Karpas-422 (cell line): ENCODE results near the gene SV2B. TPM values are rescaled to one million over a fixed set of nuclear protein-coding genes. Genes with fewer than 3 reads are reported as not detected.
A peak's percentile ranks its signal among the peaks of the same experiment; 100 is the strongest.

Experiments used
- DNase-seq: peaks from one replicate; pipeline ENCODE4 v3.0.0-alpha.2; 2015
- H2AFZ ChIP-seq: fragments of 200-600 bp; sonication (generic); 2 replicates; pipeline ENCODE4 v1.6.1; 2014; ENCODE audit warnings: antibody characterized with exemption, low read length, mixed read lengths
- H3K27ac ChIP-seq: fragments of 200-600 bp; sonication (generic); 2 replicates; pipeline ENCODE4 v1.5.1; 2014; ENCODE audit warnings: mild to moderate bottlenecking, low read length, moderate library complexity
- H3K27me3 ChIP-seq: fragments of 200-600 bp; sonication (generic); 2 replicates; pipeline ENCODE4 v1.6.1; 2014; ENCODE audit warnings: low read length, mixed read lengths
- H3K36me3 ChIP-seq: fragments of 200-600 bp; sonication (generic); 2 replicates; pipeline ENCODE4 v1.6.1; 2014; ENCODE audit warnings: low read length, mixed read lengths; ENCODE audit not compliant: insufficient read depth
- H3K4me1 ChIP-seq: fragments of 200-600 bp; sonication (generic); 2 replicates; pipeline ENCODE4 v1.6.1; 2014; ENCODE audit warnings: mild to moderate bottlenecking, low read length, mixed read lengths
- H3K4me2 ChIP-seq: fragments of 200-600 bp; sonication (generic); 2 replicates; pipeline ENCODE4 v1.6.1; 2014; ENCODE audit warnings: low read length, low read depth, mild to moderate bottlenecking; ENCODE audit not compliant: poor library complexity, severe bottlenecking
- H3K4me3 ChIP-seq: fragments of 200-600 bp; sonication (generic); 2 replicates; pipeline ENCODE4 v1.5.1; 2014; ENCODE audit warnings: mild to moderate bottlenecking, antibody characterized with exemption, low read length, mixed read lengths
- H3K79me2 ChIP-seq: fragments of 200-600 bp; sonication (generic); 2 replicates; pipeline ENCODE4 v1.6.1; 2014; ENCODE audit warnings: mild to moderate bottlenecking, low read length, mixed read lengths
- H3K9ac ChIP-seq: fragments of 200-600 bp; sonication (generic); 2 replicates; pipeline ENCODE4 v1.6.0; 2014; ENCODE audit warnings: low read length
- H3K9me2 ChIP-seq: fragments of 200-600 bp; sonication (generic), shearing (Covaris generic); replicated peaks from 2 replicates; pipeline ENCODE4 v1.6.0; 2014; ENCODE audit warnings: mild to moderate bottlenecking, low read length, moderate library complexity; ENCODE audit not compliant: insufficient read depth
- H3K9me3 ChIP-seq: fragments of 300-700, 200-600 bp; sonication (generic); 2 replicates; pipeline ENCODE4 v1.6.1; 2014; ENCODE audit warnings: low read length, mixed read lengths
- H4K20me1 ChIP-seq: fragments of 200-600 bp; sonication (generic); 2 replicates; pipeline ENCODE4 v1.6.1; 2014; ENCODE audit warnings: mild to moderate bottlenecking, antibody characterized with exemption, low read length, low read depth; ENCODE audit not compliant: insufficient read depth
- total RNA-seq: library from RNA; depleted of rRNA; stranded (reverse); fragments of >200 nt; shearing (Covaris generic); gene quantifications from 2 replicates; pipeline ENCODE4 v1.2.3, GENCODE V29; 2014; ENCODE audit warnings: low replicate concordance

The SV2B gene
- total RNA-seq, 1 experiment from 2014 or later: 0.26 TPM

GRCh38 chr15:91264651-91265351 lies 164.7 kb downstream of the SV2B start:
- Histone ChIP-seq H3K4me3 (no peak overlapping the region), H3K4me2 (no peak overlapping the region), H3K79me2 (no peaks in the 10 kb centered on the region), H3K9me2 (no peaks in the 10 kb centered on the region), H3K27me3 (no peaks in the 10 kb centered on the region), H3K36me3 (no peaks in the 10 kb centered on the region), H4K20me1 (no peaks in the 10 kb centered on the region), H3K27ac (no peak overlapping the region), H3K9ac (no peak overlapping the region), H2AFZ (no peak overlapping the region), H3K4me1 (no peaks in the 10 kb centered on the region), H3K9me3 (no peaks in the 10 kb centered on the region)
- peak; percentile 43 for DNase-seq

DNA sequence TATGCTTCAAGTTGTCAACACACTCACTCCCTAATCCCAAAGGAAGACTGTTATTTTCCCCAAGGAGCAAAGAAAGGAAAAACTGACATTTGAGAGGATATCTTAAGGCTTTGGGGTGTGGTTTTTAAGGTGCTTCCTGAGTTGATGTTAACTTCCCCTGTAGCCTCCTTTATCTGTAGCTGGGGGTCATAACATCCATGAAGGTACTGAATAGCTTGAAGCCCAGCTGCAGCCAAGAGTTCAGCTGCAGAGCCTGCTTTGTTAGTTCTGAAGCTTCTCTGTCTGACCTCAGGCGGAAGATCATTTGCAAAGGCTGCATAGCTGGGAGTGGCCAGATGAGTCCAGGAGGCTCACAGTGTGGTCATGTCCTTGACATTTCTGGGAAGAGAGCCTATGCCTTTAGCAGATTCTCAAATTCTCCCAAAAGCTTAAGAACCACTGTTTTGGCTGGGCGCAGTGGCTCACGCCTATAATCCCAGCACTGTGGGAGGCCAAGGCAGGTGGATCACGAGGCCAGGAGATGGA lies 165.4 kb downstream of the SV2B start:
- no peak overlapping the region for H3K4me2 ChIP-seq
- H3K9ac ChIP-seq: no peak overlapping the region
- H3K4me1 ChIP-seq: no peaks in the 10 kb centered on the region
- no peaks in the 10 kb centered on the region for H3K79me2 ChIP-seq
- H3K9me2 ChIP-seq: no peaks in the 10 kb centered on the region
- H3K9me3 ChIP-seq: no peaks in the 10 kb centered on the region
- no peak overlapping the region for H2AFZ ChIP-seq
- no peaks in the 10 kb centered on the region for H3K36me3 ChIP-seq
- H3K27me3 ChIP-seq: no peaks in the 10 kb centered on the region
- no peak overlapping the region for H3K4me3 ChIP-seq
- DNase-seq: no peak
- no peak overlapping the region for H3K27ac ChIP-seq
- no peaks in the 10 kb centered on the region for H4K20me1 ChIP-seq

- Histone ChIP-seq H2AFZ (no peak overlapping the region), H3K27ac (no peak overlapping the region), H3K4me1 (peaks cover 10% of the 10 kb centered on the region), H3K4me3 (no peak overlapping the region), H3K36me3 (no peaks in the 10 kb centered on the region), H3K27me3 (no peaks in the 10 kb centered on the region), H3K9me2 (no peaks in the 10 kb centered on the region), H3K4me2 (no peak overlapping the region), H3K9me3 (no peaks in the 10 kb centered on the region), H3K9ac (no peak overlapping the region), H4K20me1 (no peaks in the 10 kb centered on the region), H3K79me2 (no peaks in the 10 kb centered on the region)
- DNase-seq: peak; percentile 68
These were observed 168.5 kb downstream of the SV2B start for GRCh38 chr15:91268510-91268909.

DNA sequence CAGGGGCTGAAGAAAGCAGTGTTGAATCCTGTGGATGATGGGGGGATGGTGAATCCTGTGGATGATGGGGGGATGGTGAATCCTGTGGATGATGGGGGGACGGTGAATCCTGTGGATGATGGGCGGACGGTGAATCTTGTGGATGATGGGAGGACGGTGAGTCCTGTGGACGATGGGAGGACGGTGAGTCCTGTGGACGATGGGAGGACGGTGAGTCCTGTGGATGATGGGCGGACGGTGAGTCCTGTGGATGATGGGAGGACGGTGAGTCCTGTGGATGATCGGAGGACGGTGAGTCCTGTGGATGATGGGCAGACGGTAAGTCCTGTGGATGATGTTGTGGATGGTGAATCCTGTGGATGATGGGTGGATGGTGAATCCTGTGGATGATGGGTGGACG lies 170.7 kb downstream of the SV2B start:
- peaks cover 10% of the 10 kb centered on the region for H3K4me1 ChIP-seq
- no peak overlapping the region for H3K9ac ChIP-seq
- no peaks in the 10 kb centered on the region for H3K36me3 ChIP-seq
- H4K20me1 ChIP-seq: no peaks in the 10 kb centered on the region
- no peaks in the 10 kb centered on the region for H3K79me2 ChIP-seq
- no peak overlapping the region for H2AFZ ChIP-seq
- no peak overlapping the region for H3K4me2 ChIP-seq
- no peaks in the 10 kb centered on the region for H3K9me3 ChIP-seq
- no peak overlapping the region for H3K4me3 ChIP-seq
- no peak for DNase-seq
- H3K9me2 ChIP-seq: no peaks in the 10 kb centered on the region
- no peaks in the 10 kb centered on the region for H3K27me3 ChIP-seq
- H3K27ac ChIP-seq: no peak overlapping the region

DNA sequence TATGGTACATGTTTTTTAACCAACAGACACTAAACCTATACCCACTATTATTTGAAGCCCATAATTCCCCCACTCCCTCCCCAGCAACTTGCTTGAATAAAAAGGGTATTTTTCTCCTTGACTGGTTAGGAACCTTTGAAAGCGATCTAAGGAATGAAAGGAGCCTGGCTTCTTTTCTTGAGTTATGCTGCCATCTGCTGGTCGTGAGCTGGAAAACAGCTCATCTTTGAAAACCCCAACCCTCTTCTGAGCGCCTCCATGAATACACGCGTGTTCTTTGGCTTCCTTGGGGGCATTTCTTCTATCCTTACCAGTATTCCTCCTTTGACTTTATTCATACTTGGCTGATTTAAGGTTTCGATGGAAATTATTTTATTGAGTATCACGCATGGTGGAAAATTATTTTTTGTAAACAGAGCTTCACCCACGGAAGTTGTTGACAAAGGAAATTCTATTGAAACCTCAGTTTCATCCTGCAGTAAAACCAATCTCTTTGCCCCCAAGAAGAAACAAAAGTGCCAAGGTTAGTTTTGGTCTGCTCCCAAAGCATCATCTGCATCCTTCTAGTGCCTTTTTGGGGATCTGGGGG lies 171.6 kb downstream of the SV2B start:
- DNase-seq: peak; percentile 91
- H3K27ac ChIP-seq: no peak overlapping the region

DNA sequence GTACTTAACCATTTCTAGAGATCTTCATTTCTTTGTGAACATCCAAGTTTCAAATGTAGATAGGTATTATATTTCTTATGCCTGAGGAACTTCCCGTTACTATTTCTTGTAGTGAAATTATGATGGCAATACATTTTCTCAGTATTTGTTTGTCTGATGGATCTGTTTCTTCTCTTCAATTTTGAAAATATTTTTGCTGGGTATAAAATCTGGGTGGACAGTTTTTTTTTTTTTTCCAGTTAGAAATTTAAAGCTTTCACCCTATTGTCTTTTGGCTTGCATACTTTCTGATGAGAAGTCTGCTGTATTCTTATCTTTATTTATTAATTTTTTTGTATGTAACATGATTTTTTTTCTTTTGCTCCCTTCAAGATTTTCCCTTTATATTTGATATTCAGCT lies 175.8 kb downstream of the SV2B start:
- H3K9ac ChIP-seq: no peak overlapping the region
- no peak overlapping the region for H3K4me2 ChIP-seq
- H3K4me3 ChIP-seq: no peak overlapping the region
- H2AFZ ChIP-seq: no peak overlapping the region
- H3K9me3 ChIP-seq: no peaks in the 10 kb centered on the region
- no peaks in the 10 kb centered on the region for H4K20me1 ChIP-seq
- peaks cover 10% of the 10 kb centered on the region for H3K4me1 ChIP-seq
- H3K79me2 ChIP-seq: no peaks in the 10 kb centered on the region
- no peak for DNase-seq
- no peak overlapping the region for H3K27ac ChIP-seq
- no peaks in the 10 kb centered on the region for H3K27me3 ChIP-seq
- H3K36me3 ChIP-seq: no peaks in the 10 kb centered on the region
- no peaks in the 10 kb centered on the region for H3K9me2 ChIP-seq

More for the DNA sequence above, 171.6 kb downstream of the SV2B start:
- Histone ChIP-seq H3K36me3 (no peaks in the 10 kb centered on the region), H3K79me2 (no peaks in the 10 kb centered on the region), H3K9me3 (no peaks in the 10 kb centered on the region), H3K4me1 (peaks cover 10% of the 10 kb centered on the region), H3K9ac (peak overlapping the region; percentile 17; the same call in 1 of the 2 replicates), H3K4me3 (no peak overlapping the region; the same call in 1 of the 2 replicates), H3K4me2 (peak overlapping the region; percentile 41), H3K9me2 (no peaks in the 10 kb centered on the region), H3K27me3 (no peaks in the 10 kb centered on the region), H4K20me1 (no peaks in the 10 kb centered on the region), H2AFZ (peak overlapping the region; percentile 70)

DNA sequence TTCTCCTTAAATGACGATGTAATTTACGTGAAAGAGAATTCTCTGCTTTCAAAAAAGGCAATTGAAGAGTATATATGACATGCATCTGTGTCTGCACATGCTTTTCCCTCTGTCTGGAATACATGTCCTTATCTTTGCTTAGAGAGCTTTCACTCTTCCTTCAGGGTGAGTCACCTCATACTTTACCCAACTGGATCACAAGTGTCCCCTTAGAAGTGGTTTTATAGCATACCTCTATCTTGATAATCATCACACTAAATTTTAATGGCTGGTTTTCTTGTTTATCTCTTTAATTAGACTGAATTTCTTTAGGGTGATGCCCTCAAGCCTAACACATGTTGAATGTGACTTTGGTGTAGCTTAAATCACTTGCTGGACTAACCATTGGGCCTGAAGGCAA lies 178.9 kb downstream of the SV2B start:
- Histone ChIP-seq H3K27me3 (no peaks in the 10 kb centered on the region), H3K79me2 (no peaks in the 10 kb centered on the region), H3K27ac (no peak overlapping the region), H3K9ac (no peak overlapping the region), H3K36me3 (no peaks in the 10 kb centered on the region), H3K9me2 (no peaks in the 10 kb centered on the region), H4K20me1 (no peaks in the 10 kb centered on the region), H3K4me3 (no peak overlapping the region), H3K9me3 (no peaks in the 10 kb centered on the region), H3K4me2 (no peak overlapping the region), H3K4me1 (no peaks in the 10 kb centered on the region), H2AFZ (no peak overlapping the region)
- DNase-seq: no peak

DNA sequence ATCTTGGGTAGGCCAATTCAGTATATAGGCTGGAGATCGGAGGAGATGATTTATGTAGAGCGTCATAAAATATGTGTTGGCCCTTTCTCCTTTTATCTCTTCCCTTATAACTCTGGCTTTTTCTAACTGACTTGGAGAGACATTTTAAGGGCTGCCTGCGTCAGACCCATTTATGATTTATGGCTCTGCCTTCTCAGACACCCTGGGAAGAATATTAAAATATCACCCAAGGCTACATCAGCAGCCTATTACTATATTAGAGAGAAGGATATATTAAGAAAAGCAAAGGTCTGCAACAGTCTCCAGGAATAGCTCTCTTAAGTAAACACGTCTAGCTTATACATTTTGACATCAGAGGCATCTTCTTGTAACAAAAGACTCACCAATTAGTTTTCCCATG lies 179.4 kb downstream of the SV2B start:
- no peak overlapping the region for H2AFZ ChIP-seq
- no peaks in the 10 kb centered on the region for H3K9me3 ChIP-seq
- no peaks in the 10 kb centered on the region for H4K20me1 ChIP-seq
- no peaks in the 10 kb centered on the region for H3K27me3 ChIP-seq
- H3K4me1 ChIP-seq: no peaks in the 10 kb centered on the region
- H3K9me2 ChIP-seq: no peaks in the 10 kb centered on the region
- no peak overlapping the region for H3K9ac ChIP-seq
- no peak for DNase-seq
- H3K79me2 ChIP-seq: no peaks in the 10 kb centered on the region
- no peak overlapping the region for H3K4me3 ChIP-seq
- H3K27ac ChIP-seq: no peak overlapping the region
- H3K4me2 ChIP-seq: no peak overlapping the region
- H3K36me3 ChIP-seq: no peaks in the 10 kb centered on the region
